Loucy (cell line): ENCODE results near the gene SPECC1.

Source experiments
- EZH2phosphoT487 ChIP-seq: fragments of 200-600 bp; IDR thresholded peaks from 2 replicates; pipeline ENCODE4 v1.6.1; 2018; ENCODE audit warnings: antibody characterized with exemption, mild to moderate bottlenecking, moderate library complexity, borderline replicate concordance
- TF ChIP-seq, protein P1 (sequence below): fragments of 200-600 bp; sonication (generic); conservative IDR thresholded peaks from 2 replicates; pipeline ENCODE4 v1.5.1; 2014; ENCODE audit warnings: mild to moderate bottlenecking, antibody characterized with exemption, low read length

DNA sequence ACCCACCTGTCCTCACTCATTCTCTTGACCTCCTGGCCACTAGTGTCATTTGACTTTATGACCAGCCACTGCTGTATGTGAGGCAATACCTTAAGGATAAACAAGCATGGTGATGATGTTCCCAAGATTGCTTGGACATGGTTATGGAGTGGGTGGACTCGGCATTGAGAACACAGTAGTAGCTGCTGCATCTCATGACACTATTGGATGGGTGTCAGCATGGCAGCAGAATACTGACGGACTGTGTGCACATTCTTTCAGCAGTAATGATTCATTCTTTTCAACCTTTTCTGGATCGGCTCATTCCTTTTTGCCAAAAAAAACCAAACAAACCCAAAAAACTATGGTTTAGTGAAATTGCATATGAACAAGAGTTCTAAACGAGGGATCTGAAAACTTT, 13.5 kb downstream of the SPECC1 start:
- TF ChIP-seq EZH2phosphoT487 = no peak
- TF ChIP-seq, protein P1, sequence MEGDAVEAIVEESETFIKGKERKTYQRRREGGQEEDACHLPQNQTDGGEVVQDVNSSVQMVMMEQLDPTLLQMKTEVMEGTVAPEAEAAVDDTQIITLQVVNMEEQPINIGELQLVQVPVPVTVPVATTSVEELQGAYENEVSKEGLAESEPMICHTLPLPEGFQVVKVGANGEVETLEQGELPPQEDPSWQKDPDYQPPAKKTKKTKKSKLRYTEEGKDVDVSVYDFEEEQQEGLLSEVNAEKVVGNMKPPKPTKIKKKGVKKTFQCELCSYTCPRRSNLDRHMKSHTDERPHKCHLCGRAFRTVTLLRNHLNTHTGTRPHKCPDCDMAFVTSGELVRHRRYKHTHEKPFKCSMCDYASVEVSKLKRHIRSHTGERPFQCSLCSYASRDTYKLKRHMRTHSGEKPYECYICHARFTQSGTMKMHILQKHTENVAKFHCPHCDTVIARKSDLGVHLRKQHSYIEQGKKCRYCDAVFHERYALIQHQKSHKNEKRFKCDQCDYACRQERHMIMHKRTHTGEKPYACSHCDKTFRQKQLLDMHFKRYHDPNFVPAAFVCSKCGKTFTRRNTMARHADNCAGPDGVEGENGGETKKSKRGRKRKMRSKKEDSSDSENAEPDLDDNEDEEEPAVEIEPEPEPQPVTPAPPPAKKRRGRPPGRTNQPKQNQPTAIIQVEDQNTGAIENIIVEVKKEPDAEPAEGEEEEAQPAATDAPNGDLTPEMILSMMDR = no peak
